GM18909 (cell line): ENCODE results near the gene TRIM43.
"Not testable (repeated sequence)": the region's sequence is repeated elsewhere in the genome, so short reads cannot be mapped to it uniquely, and the experiment has no call there.

Experiments
- ATAC-seq: cut with Tn5 transposase; IDR thresholded peaks from one replicate; pipeline ENCODE4 v1.9.1; 2021; ENCODE audit warnings: mild to moderate bottlenecking; ENCODE audit not compliant: unreplicated experiment, poor library complexity

Gene TRIM43

DNA sequence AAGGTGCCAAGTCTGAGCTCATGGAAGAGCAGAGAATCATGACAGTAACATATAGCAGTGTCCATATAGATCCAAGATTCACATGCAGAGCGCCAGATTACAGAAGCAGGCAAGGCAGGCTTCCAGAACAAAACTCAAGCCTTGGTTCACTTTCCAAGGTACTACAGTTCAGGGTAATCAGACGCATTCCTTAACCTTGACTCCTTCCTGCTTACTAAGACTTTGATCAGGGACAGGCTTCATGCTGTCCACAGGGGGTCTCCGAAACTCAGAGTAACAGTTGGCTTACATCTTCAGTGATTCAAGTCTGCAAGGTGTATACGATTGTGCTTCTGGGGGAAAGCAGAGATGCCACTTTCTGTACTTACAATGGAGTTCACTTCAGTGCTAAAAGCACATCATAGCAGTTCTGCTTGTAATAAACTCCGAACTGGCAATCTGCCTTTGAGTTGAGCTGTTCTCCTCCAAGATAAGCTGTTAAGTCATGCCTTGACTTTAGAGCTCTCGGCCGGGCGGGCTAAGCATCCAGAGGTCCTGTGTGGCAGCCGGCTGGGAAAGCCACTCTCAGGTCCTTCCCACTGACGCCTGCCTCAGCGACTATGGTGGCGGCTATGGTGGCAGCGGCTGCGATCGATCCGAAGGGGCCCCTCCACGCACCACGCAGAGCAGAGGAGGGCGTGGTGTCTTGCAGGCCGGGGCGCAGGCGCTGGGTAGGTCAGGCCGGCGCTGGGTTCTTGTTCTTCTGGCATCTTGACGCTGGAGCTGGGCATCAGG, 48.9 kb downstream of the TRIM43 start:
- not testable (repeated sequence) for ATAC-seq

DNA sequence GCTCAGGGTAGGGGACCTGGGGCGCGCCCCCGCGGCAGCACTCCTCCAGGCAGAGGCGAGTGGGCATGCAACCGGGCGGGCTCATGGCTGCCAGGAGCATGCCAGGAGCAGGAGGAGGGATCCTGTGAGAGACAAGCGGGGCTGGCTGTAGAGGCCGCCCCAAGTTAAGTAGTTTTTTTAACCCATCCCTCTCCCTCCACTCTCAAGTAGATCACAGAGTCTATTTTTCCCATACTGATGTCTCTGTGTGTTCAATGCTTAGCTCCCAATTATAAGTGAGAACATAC, 49.4 kb downstream of the TRIM43 start:
- ATAC-seq, result not testable (repeated sequence)

- ATAC-seq, result not testable (repeated sequence)
These were observed 50.0 kb downstream of the TRIM43 start for GRCh38 chr2:95641787-95642186.

DNA sequence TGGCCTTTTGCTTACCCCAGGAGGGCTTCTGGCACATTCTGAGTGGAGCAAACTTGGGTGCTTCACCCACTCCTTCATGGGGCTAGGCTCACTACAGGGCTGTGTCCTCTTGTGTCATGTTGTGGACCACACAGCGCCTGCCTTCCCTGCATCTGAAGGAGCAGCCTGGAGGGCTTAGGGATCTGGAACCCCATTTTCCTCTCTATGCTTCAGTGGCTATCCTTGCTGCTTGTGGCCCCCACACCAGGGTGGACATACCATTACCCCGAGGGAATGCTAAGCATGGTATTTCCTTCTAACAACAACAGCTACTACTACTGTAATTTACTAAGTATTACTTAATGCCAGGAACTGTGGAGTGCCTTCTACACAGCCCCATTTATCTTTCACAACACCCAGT, 50.6 kb downstream of the TRIM43 start:
- not testable (repeated sequence) for ATAC-seq

DNA sequence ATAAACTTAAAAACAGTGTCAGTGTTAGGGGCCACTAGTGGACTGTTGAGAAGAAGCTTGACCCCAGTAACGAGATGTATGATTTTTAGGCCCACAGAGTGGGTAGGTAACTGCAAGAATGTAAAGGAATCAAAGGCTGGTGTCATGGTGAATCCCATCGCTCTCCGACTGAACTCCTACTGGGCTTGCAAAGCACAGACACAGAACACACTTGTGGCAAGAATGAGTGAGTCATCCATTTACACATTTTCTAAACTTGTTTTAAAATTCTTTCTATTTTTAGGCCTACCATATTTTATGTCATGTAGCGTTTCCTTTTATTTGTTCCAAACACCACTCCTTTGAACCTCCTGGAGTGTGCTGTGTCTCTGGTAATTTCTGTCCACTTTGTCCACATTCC, 51.1 kb downstream of the TRIM43 start:
- not testable (repeated sequence) for ATAC-seq

GRCh38 chr2:95645312-95645711, 53.5 kb downstream of the TRIM43 start:
- ATAC-seq, result not testable (repeated sequence)

- ATAC-seq, result not testable (repeated sequence)
These were observed 54.6 kb downstream of the TRIM43 start for GRCh38 chr2:95646274-95646994.

GRCh38 chr2:95648894-95649544, 57.2 kb downstream of the TRIM43 start:
- not testable (repeated sequence) for ATAC-seq
